ENCODE results near the gene ATP1B1. TPM values are rescaled to one million over a fixed set of nuclear protein-coding genes. Genes with fewer than 3 reads are reported as not detected.
A peak's percentile ranks its signal among the peaks of the same experiment; 100 is the strongest.

ATP1B1 gene
- total RNA-seq, 1 experiment from 2014 or later, result 40.7 TPM

- no peak overlapping the region for H3K4me3 Mint-ChIP-seq
- ChIA-PET POLR2A (no interaction called here), CTCF (no interaction called here)
- peaks cover 25% of the 10 kb centered on the region for H3K4me1 Mint-ChIP-seq
- H3K36me3 Mint-ChIP-seq, result no peaks in the 10 kb centered on the region
- no peak for TF ChIP-seq PRRX2 (CRISPR knock-in tag; IDR thresholded peaks at IDR 0.05)
- TF ChIP-seq, protein P1, sequence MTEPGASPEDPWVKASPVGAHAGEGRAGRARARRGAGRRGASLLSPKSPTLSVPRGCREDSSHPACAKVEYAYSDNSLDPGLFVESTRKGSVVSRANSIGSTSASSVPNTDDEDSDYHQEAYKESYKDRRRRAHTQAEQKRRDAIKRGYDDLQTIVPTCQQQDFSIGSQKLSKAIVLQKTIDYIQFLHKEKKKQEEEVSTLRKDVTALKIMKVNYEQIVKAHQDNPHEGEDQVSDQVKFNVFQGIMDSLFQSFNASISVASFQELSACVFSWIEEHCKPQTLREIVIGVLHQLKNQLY (CRISPR knock-in tag; IDR thresholded peaks at IDR 0.05), result no peak
- TF ChIP-seq, protein P2, sequence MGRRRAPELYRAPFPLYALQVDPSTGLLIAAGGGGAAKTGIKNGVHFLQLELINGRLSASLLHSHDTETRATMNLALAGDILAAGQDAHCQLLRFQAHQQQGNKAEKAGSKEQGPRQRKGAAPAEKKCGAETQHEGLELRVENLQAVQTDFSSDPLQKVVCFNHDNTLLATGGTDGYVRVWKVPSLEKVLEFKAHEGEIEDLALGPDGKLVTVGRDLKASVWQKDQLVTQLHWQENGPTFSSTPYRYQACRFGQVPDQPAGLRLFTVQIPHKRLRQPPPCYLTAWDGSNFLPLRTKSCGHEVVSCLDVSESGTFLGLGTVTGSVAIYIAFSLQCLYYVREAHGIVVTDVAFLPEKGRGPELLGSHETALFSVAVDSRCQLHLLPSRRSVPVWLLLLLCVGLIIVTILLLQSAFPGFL (CRISPR knock-in tag; IDR thresholded peaks at IDR 0.05; ENCODE audit: borderline replicate concordance), result no peak
- no peak for TF ChIP-seq ZNF671 (CRISPR knock-in tag; IDR thresholded peaks at IDR 0.05)
- TF ChIP-seq ZNF138 (CRISPR knock-in tag; conservative IDR thresholded peaks at IDR 0.05), result no peak
- TF ChIP-seq ATF2 (CRISPR knock-in tag; IDR thresholded peaks at IDR 0.05; ENCODE audit: borderline replicate concordance, low read depth), result no peak
- no peak for TF ChIP-seq ATF3 (CRISPR knock-in tag; conservative IDR thresholded peaks at IDR 0.05)
- TF ChIP-seq, protein P3, sequence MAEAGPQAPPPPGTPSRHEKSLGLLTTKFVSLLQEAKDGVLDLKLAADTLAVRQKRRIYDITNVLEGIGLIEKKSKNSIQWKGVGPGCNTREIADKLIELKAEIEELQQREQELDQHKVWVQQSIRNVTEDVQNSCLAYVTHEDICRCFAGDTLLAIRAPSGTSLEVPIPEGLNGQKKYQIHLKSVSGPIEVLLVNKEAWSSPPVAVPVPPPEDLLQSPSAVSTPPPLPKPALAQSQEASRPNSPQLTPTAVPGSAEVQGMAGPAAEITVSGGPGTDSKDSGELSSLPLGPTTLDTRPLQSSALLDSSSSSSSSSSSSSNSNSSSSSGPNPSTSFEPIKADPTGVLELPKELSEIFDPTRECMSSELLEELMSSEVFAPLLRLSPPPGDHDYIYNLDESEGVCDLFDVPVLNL (CRISPR knock-in tag; IDR thresholded peaks at IDR 0.05; ENCODE audit: borderline replicate concordance, low read depth), result no peak
- TF ChIP-seq RORB (CRISPR knock-in tag; IDR thresholded peaks at IDR 0.05), result no peak
- no peak for TF ChIP-seq ZNF121 (CRISPR knock-in tag; IDR thresholded peaks at IDR 0.05)
- no peak overlapping the region for H3K27ac Mint-ChIP-seq
- DNase-seq (ENCODE audit: low spot score), result no peak
- H3K27me3 Mint-ChIP-seq (ENCODE audit: low read depth), result no peaks in the 10 kb centered on the region; the same call in none of the 2 replicates
- no peak for ATAC-seq
- no peaks in the 10 kb centered on the region for H3K9me3 Mint-ChIP-seq
Measured at GRCh38 chr1:169103480-169103893, 3.0 kb upstream of the ATP1B1 start.

GRCh38 chr1:169105087-169105433, 1.4 kb upstream of the ATP1B1 start:
- Mint-ChIP-seq H3K36me3 (no peaks in the 10 kb centered on the region), H3K4me3 (peak overlapping the region; percentile 74), H3K27ac (no peak overlapping the region), H3K27me3 (ENCODE audit: low read depth) (no peaks in the 10 kb centered on the region; the same call in none of the 2 replicates), H3K4me1 (peaks cover 41% of the 10 kb centered on the region), H3K9me3 (no peaks in the 10 kb centered on the region)
- TF ChIP-seq OVOL2 (CRISPR knock-in tag; IDR thresholded peaks at IDR 0.05; ENCODE audit: borderline replicate concordance), result no peak
- TF ChIP-seq, protein P4, sequence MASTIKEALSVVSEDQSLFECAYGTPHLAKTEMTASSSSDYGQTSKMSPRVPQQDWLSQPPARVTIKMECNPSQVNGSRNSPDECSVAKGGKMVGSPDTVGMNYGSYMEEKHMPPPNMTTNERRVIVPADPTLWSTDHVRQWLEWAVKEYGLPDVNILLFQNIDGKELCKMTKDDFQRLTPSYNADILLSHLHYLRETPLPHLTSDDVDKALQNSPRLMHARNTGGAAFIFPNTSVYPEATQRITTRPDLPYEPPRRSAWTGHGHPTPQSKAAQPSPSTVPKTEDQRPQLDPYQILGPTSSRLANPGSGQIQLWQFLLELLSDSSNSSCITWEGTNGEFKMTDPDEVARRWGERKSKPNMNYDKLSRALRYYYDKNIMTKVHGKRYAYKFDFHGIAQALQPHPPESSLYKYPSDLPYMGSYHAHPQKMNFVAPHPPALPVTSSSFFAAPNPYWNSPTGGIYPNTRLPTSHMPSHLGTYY (CRISPR knock-in tag; IDR thresholded peaks at IDR 0.05), result no peak
- TF ChIP-seq MAX (CRISPR knock-in tag; IDR thresholded peaks at IDR 0.05), result no peak
- TF ChIP-seq ZBTB21 (CRISPR knock-in tag; IDR thresholded peaks at IDR 0.05; ENCODE audit: borderline replicate concordance), result no peak
- TF ChIP-seq RELA (CRISPR knock-in tag; IDR thresholded peaks at IDR 0.05; ENCODE audit: borderline replicate concordance), result no peak
- no peak for TF ChIP-seq SP1 (CRISPR knock-in tag; conservative IDR thresholded peaks at IDR 0.05)
- no peak for TF ChIP-seq NFYB (CRISPR knock-in tag; conservative IDR thresholded peaks at IDR 0.05; ENCODE audit: low read depth)
- TF ChIP-seq, protein P3 (CRISPR knock-in tag; IDR thresholded peaks at IDR 0.05; ENCODE audit: borderline replicate concordance, low read depth), result no peak
- TF ChIP-seq ATF3 (CRISPR knock-in tag; conservative IDR thresholded peaks at IDR 0.05), result no peak
- ChIA-PET CTCF (interaction anchor here (1.7 to 2.1 kb wide), 2 partner anchors 243 to 502 kb away, joined by 5 to 10 read pairs; no protein-coding TSS in a partner anchor), POLR2A (interaction anchor here (0.6 to 1.6 kb wide), 4 partner anchors 243 to 468 kb away, joined by 3 read pairs; partner anchors contain the start of genes BLZF1 and NME7)
- no peak for ATAC-seq
- DNase-seq (ENCODE audit: low spot score), result no peak

Measured in WTC11 (cell line).